ENCODE measurements around the gene FOXO3.
"Not testable (repeated sequence)": the region's sequence is repeated elsewhere in the genome, so short reads cannot be mapped to it uniquely, and the experiment has no call there.

Gene FOXO3

GRCh38 chr6:108633436-108633835 lies 72.7 kb downstream of the FOXO3 start:
- DNase-seq, result no peak

DNA sequence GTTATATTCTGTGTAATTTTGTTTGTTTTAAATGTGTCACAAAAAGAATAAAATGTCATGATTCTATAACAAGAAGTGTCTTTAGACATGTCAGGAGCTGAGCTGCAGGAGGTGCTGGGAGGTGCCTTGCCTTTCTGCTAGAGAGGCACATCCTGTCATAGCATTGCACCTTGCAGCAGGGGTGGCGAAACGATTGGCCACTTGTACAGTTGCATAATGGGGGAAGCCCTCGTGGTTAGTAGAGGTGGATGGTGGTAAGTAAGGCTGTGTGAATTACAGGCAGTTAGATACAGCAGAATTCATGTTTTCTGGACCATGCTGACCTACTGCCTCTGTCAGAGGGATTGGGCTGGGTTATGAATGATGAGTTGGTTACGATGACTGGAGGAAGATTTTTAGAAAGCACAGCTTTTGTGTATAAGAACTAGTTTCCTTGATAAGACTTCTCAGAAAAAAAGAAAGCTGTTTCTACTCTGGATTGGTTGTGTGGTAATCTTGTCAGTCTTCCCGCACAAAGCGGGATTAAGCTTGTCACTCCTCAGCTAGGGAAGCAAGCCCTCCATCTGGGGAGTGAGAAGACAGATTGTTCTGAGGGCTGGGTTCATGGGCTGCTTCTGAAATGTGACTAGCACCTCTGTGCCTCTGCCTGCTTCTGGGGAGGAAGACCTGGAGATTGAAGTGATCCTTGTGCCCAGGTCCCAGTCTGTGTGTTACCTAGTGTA lies 74.9 kb downstream of the FOXO3 start:
- peak; percentile 45 for DNase-seq

- DNase-seq, result no peak
Measured at GRCh38 chr6:108637963-108638362, 77.2 kb downstream of the FOXO3 start.

DNA sequence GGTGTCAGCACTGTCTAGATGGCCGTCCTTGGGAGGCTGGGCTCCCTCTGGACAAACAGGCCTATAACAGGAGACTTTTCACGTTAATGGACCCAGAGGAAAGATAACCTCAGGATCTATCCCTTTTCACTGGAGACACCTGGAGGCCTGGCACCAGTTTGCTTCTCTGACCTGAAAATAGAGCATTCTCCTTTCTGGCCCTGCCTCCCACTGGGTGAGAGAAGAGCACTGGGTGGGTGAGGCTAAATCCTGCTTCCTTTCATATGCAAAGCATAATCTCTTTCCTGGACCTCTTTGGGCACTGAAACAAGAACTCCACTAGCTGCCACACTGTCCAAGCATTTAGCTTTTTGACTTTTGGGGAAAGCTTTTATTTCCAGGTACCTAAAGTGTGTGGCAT lies 78.3 kb downstream of the FOXO3 start:
- DNase-seq, result no peak

DNA sequence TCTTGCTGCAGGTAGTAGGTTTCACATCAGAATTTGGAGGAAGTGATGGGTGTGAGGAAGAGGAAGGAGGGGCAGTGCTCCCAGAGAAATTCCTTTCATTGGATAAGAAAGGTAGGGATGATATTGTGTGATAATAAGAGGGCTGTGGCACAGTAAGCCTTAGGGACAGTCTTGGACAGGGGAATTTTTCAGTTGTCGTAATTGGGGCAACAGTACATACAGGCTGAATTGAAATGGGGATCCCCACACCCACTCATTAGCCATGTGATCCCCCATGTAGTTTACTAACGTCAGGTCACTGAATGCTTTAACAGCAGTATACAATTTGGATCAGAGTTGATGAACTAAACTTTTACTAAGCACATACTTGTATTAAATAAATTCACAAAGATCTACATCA lies 79.4 kb downstream of the FOXO3 start:
- no peak for DNase-seq

DNA sequence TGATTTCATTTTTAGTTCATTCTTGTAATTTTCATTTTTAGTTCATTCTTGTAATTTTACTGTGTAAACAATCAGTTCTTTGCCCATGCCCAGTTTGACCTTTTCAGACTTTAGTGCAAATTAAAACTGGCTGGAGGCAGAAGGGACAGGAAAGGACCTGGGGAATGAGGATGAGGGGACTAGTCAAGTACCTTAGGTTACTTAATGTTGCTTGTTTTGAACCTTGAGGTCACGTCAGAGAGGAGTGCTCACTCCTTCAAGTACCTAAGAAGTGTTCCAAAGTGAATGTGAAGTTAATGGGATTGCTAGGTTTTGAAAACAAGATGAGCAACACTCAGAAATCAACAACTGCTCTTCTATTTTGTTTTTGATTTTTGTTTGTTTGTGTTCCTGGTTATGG lies 82.5 kb downstream of the FOXO3 start:
- no peak for DNase-seq

- DNase-seq, result no peak
Measured at GRCh38 chr6:108644252-108644651, 83.5 kb downstream of the FOXO3 start.

- DNase-seq, result no peak
Measured at GRCh38 chr6:108648191-108648590, 87.5 kb downstream of the FOXO3 start.

DNA sequence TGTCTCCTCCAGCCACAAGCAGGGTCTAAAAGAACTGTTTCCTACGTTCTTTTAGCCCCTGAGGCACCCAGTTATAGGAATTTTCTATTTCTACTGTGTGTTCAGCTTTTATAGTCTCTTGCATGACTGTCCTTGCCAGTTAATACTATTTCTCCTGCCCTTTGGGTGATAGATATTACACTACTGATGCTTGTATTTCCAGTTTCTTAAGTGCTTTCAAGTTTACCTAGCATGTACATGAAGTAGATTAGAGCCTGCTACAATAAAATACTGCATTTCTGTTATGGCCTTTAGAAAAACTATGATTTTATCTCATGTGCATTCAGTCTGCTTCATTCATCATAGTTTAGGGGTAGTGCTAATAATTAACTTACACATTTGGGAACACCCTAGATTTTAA lies 89.6 kb downstream of the FOXO3 start:
- DNase-seq, result no peak

DNA sequence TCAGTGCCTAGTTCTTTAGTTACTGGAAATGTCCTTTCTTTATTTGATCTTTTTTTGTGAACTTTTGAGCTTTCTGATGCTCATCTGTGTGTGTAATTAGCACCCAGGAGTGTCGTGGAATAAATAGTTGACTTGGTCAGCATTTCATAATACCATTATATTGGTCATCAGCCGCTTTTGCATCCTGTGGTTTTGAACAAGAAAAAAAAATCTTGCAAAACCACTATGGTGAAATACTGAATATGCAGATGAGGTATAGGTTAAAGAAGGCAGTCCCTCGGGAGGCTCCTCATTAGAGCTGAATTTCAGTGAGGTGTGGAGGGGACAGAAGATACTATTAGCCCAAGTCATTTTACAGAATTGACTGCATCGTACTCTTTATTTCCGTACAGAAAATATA lies 90.1 kb downstream of the FOXO3 start:
- no peak for DNase-seq

GRCh38 chr6:108651340-108652227 lies 90.9 kb downstream of the FOXO3 start:
- DNase-seq, result no peak

DNA sequence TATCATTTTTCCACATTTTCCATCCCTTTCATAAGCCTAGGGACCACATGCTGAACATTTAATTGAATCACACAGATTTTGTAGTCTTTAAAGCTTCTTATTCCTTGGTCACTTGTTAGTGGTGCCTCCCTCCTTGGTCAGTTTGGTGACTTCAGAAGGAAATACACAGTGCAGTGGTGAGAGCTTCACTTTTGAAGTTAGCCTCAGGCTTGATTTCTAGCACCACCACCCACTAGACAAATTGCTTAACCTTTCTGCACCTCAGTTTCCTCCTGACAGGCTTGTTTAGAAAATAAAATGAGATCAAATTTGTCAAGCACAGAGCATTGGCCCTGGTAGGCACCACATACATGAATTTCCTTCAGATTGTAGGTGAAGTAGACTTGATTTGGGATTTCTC lies 91.7 kb downstream of the FOXO3 start:
- no peak for DNase-seq

DNA sequence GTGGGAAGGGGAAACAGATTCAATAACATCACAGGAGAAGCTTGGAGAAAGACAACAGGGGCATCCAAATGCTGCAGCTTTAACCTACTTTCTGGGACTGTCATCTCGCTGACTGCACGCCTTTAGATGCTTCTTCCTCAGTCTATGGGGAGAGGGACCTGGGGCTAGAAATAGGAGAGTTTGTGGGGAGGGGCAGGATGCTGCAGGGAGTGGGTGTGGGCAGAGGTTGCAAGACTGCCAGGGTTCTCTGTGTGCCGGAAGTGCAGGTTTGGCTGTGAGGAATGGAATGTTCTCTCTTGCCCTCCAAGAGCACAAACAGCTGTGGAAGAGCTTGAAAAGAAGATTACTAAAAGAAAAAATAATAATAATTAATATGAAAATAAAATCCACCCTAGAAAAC lies 93.2 kb downstream of the FOXO3 start:
- no peak for DNase-seq

GRCh38 chr6:108654465-108655106 lies 93.9 kb downstream of the FOXO3 start:
- no peak for DNase-seq

DNA sequence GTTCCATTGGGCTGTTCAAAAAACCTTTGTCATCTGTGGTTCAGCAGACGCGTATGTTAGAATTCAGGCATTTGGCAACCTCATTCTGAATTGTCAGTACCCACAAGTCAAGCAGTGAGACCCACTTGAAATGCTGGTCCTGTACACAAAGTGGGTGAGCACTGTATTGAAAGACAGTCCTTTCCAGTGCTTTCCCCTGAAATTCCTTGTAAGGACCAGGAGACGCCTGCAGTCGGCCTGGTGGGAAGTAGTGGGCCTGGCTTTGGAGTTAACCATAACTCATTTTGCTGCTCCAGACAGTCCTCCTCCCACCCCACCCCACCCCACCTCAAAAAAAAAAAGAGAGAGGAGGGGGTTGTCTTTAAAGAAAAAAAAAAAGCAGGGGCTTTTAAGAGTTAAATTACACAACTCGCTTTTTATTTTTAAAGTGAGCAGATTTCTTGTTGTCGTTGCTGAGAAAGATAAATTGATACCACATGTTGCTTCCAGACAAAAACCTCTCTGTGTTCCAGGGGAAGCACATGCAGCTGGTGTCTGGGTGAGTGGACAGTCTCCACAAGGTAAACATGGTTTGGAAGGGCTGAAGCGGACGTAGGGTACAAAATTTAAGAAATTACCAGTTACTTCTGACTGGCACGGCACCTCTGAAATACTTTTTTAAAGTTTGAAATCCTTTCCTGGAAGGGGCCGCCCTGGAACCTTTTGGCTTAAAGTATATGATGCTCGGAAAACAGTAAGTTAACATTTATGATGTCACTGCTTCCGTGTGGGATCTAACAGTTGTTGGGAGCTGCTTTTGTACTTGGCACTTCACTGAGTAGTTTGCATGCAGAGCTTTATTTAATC lies 95.3 kb downstream of the FOXO3 start:
- no peak for DNase-seq

DNA sequence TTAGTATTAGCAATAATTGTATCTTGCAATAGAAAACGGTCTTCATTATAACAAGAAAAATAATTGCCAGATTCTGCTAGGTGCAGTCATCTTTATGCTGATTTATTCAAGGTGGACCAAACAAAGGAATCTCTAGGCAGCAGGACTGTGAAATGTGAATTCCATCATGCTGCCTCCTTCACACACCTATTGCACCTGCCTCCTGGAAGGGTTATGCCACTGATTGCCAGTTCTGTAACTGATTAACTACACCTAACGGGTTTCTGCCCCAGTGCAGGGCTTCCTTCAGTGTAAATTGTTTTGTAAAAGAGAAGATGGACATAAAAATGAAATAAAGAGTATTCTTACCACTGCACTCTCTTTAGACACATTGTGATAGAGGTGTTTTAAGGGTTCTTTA lies 96.1 kb downstream of the FOXO3 start:
- no peak for DNase-seq

- DNase-seq, result no peak
Measured at GRCh38 chr6:108658174-108658573, 97.5 kb downstream of the FOXO3 start.

- DNase-seq, result not testable (repeated sequence)
Measured at GRCh38 chr6:108658785-108659184, 98.1 kb downstream of the FOXO3 start.

GRCh38 chr6:108660251-108660650 lies 99.5 kb downstream of the FOXO3 start:
- no peak for DNase-seq

GRCh38 chr6:108661430-108661829 lies 100.7 kb downstream of the FOXO3 start:
- no peak for DNase-seq

DNA sequence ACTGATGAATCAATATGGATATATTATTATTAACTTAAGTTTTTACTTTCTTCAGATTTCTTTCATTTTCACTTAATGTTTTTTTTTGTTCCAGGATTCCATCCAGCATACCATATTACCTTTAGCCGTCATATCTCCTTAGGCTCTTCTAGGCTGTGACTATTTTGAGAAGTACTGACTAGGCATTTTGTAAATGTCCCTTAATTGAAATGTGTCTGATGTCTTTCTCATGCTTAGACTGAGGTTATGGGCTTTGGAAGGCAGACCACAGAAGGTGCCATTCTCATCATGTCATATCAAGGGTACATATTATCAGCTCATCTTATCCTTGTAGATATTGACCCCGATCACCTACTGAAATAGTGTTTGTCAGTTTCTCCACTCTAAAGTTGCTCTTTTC lies 101.3 kb downstream of the FOXO3 start:
- DNase-seq, result no peak

DNA sequence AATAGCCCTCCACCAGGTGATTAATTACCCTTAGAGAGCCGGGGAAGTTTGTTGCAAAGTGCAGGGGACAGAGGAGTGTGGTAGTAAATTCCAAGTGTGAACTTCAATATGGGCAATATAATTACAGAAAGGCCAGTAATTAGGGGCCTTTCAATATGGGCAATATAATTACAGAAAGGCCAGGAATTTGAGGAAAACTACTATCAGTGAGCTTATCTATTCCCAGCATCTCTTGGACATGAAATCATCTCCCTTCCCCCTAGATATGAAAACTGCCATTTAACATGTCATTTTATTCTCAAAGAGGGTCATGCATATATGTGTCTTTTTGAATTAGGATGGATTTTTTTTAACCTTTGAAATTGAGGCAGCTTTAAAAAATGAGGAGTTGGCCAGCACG lies 102.0 kb downstream of the FOXO3 start:
- DNase-seq, result no peak

DNA sequence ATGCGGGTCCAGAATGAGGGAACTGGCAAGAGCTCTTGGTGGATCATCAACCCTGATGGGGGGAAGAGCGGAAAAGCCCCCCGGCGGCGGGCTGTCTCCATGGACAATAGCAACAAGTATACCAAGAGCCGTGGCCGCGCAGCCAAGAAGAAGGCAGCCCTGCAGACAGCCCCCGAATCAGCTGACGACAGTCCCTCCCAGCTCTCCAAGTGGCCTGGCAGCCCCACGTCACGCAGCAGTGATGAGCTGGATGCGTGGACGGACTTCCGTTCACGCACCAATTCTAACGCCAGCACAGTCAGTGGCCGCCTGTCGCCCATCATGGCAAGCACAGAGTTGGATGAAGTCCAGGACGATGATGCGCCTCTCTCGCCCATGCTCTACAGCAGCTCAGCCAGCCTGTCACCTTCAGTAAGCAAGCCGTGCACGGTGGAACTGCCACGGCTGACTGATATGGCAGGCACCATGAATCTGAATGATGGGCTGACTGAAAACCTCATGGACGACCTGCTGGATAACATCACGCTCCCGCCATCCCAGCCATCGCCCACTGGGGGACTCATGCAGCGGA lies 102.9 kb downstream of the FOXO3 start:
- not testable (repeated sequence) for DNase-seq

All from stimulated activated CD8-positive, alpha-beta memory T cell treated with anti-CD3 and anti-CD28 coated beads, Interleukin-4, amount 100 ng/mL, for 48 hours (primary cell).